LNCAP (cell line): Measurements from ENCODE around the gene SPIRE1.

Experiments
- TF ChIP-seq, protein P1 (sequence below): fragments of 450-650 bp; IDR thresholded peaks from 2 replicates; pipeline ENCODE4 v1.5.1; 2017; ENCODE audit warnings: mild to moderate bottlenecking

The SPIRE1 gene

DNA sequence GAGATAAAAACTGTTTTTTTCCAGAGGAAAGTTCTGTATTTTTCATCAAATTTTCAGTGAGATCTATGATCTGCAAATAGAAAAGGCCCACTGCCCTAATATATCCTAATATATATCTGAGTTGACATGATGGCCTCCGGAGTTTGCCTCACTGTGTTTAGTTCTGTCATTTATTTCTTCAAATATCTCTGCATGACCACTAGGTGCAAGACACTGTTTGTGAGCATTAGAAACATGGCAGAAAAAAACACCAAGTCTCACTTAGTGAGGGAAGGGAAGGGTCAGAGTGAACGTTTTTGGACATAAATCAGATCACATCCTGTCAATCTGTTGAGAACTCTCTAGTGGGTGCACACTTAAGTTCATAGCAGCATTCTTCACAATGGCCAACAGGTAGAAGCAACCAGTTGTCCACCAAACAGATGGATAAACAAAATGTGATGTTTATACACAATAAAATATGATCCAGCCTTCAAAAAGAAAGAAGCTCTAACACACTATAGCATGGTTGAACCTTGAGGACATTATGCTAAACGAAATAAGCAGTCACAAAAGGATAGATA is 53.4 kb downstream of the SPIRE1 start:
- TF ChIP-seq, protein P1, sequence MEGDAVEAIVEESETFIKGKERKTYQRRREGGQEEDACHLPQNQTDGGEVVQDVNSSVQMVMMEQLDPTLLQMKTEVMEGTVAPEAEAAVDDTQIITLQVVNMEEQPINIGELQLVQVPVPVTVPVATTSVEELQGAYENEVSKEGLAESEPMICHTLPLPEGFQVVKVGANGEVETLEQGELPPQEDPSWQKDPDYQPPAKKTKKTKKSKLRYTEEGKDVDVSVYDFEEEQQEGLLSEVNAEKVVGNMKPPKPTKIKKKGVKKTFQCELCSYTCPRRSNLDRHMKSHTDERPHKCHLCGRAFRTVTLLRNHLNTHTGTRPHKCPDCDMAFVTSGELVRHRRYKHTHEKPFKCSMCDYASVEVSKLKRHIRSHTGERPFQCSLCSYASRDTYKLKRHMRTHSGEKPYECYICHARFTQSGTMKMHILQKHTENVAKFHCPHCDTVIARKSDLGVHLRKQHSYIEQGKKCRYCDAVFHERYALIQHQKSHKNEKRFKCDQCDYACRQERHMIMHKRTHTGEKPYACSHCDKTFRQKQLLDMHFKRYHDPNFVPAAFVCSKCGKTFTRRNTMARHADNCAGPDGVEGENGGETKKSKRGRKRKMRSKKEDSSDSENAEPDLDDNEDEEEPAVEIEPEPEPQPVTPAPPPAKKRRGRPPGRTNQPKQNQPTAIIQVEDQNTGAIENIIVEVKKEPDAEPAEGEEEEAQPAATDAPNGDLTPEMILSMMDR = no peak

DNA sequence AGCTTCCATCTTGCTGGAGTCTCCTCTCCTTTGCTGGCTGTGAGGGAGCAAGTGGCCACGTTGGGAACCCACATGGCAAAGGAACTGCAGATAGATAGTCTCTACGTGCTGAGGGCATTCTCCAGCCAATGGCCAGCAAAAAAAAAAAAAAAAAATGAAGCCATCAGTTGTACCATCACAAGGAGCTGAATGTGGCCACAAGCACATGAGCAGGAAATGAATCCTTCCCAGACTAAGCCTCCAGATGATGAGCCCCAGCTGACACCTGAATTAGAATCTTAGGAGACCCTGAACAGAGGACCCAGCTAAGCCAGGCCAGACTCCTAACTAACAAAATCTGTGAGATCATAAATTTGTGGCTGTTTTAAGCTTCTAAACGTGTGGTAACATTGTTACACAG is 57.9 kb downstream of the SPIRE1 start:
- TF ChIP-seq, protein P1 = no peak

DNA sequence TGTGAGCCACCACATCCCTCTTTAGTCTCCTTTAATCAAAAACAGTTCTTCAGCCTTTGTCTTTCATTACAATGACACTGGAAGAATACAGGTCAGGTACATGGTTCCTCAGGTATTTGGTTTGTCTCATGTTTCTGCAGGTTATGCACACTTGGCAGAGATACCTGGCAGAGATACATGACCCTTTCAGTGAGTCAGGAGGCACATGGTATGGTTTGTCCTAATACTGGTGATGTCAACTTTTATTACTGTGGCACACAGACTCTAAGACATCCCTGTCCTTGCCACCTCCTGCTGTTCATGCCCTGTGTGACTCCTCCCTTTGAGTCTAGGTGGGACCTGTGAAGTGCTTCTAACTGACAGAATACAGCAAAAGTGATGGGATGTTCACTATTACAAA is 58.4 kb downstream of the SPIRE1 start:
- TF ChIP-seq, protein P1 = no peak

DNA sequence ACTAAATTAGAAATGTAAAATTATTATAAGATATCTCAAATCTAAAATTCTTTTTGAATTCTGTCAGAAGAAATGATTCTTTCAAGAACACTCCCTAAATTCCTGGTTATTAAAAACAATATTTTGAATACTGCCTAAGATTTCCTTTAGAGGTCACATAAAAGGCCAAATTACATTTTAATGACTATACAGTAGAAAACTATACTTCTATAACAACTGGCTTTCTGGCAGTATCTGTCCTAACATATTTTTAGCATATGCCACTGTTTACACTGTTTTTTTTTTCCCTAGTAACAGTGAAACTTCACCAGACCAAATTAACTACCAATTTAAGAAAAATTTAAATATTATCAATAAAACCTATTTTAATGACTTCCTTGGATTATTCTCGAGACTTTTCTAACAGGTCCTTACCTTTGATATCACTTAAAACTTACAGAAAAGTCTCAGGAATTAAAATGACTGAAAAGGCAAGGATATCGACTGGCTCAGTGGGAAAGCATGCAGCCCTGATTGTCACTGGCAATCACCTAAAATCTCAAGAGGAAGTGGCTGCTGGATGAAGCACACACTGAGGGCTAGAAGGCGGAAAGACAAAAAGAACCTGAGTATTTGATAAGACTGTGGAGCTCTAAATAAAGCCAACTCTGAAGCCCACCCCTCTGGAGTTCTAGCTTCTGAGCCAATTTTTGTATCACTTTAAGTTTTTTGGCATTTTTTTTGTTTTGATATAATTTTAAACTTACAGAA is 59.6 kb downstream of the SPIRE1 start:
- TF ChIP-seq, protein P1 = no peak

DNA sequence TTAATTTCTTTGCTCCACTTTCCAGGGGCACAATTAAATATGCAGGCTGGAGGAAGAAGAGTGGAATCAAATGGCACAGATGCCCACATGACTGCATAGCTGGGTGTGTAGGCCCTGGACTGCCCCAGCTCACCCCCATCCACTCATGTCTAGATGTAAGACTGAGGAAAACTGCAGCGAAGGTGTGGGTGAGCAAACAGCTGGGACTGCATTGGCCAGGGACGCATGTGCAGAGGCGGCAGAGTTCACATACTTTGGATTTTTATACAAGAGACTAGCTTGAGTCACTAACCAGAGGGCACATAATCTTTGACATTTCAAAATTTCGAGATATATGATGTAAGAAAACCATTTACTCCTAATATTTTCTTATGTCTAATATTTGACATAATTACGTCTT is 60.1 kb downstream of the SPIRE1 start:
- TF ChIP-seq, protein P1 = no peak

DNA sequence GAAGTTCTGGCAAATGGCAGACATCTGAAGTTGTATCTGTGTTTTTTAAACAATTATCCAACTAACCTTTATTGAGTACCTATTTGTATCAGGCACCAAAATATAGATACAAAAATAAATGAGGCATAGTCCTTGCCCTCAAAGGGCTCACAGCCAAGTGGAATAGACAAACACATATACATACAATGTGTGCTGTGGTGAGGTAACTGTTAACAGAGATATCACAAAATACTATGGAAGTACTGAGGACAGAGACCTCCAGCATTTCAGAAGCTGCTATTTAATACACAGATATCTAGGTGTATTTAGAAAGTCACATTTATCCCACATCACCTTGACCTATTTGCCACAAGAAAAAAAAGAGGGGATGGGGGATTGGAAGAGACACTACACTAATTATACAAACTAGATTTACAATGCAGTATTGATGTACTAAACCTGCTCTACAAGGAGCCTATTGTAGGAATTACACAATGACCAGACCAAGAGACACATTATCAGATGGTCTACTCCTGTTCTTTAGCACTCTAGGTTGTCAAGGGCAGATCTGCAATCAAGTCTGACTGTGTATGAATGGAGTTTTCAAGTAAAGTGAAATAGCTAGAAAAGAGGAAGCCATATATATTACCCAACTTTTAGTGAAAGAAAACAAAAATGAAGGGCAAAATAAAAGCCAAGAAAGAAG is 62.2 kb downstream of the SPIRE1 start:
- TF ChIP-seq, protein P1 = no peak

DNA sequence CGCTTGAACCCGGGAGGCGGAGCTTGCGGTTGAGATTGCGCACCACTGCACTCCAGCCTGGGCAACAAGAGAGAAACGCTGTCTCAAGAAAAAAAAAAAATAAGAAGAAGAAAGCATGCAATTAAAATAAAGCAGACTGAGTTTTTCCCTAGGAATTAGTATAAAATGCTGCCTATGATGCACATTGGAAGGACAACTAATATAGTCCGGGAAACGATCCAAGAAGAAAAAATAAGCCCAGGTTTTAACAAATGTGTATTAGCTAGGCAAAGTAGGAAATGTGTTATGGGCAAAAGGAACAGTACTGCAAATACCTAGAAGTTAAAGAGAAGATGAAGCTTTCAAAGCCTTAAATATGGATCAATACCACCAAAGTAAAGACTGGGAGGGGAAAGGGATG is 64.0 kb downstream of the SPIRE1 start:
- TF ChIP-seq, protein P1 = no peak
